GM23338 (cell line): ENCODE measurements around the gene FRS2. TPM values are rescaled to one million over a fixed set of nuclear protein-coding genes. Genes with fewer than 3 reads are reported as not detected.

ENCODE experiments used
- ATAC-seq: fragments of 200-7000 bp; cut with Tn5 transposase; 3 replicates; pipeline ENCODE4 v1.9.1; 2020
- DNase-seq: peaks from one replicate; pipeline ENCODE4 v3.0.0-alpha.2; 2015; ENCODE audit warnings: low spot score
- H2AFZ ChIP-seq: fragments of 200-600 bp; sonication (generic); 2 replicates; pipeline ENCODE4 v1.8.0; 2016; ENCODE audit warnings: antibody characterized with exemption, mild to moderate bottlenecking, moderate library complexity
- H3F3A ChIP-seq: fragments of 200-600 bp; sonication (generic); replicated peaks from 2 replicates; pipeline ENCODE4 v1.8.0; 2017; ENCODE audit warnings: antibody characterized with exemption, mixed run types, low read depth
- H3K27ac ChIP-seq: fragments of 200-600 bp; sonication (generic); 2 replicates; pipeline ENCODE4 v1.6.1; 2016; ENCODE audit warnings: low read depth
- H3K27me3 ChIP-seq: fragments of 200-600 bp; sonication (generic); 2 replicates; pipeline ENCODE4 v1.8.0; 2016; ENCODE audit warnings: mild to moderate bottlenecking, mixed run types, moderate library complexity; ENCODE audit not compliant: insufficient read depth
- H3K36me3 ChIP-seq: fragments of 200-600 bp; sonication (generic); 2 replicates; pipeline ENCODE4 v1.8.0; 2016; ENCODE audit warnings: mild to moderate bottlenecking; ENCODE audit not compliant: insufficient read depth
- H3K4me1 ChIP-seq: fragments of 200-600 bp; sonication (generic); 2 replicates; pipeline ENCODE4 v1.8.0; 2016; ENCODE audit warnings: mild to moderate bottlenecking, moderate library complexity; ENCODE audit not compliant: insufficient read depth
- H3K4me2 ChIP-seq: fragments of 200-600 bp; sonication (generic); 2 replicates; pipeline ENCODE4 v1.7.1; 2017; ENCODE audit warnings: mixed run types
- H3K4me3 ChIP-seq: fragments of 200-600 bp; sonication (generic); 2 replicates; pipeline ENCODE4 v1.6.1; 2016; ENCODE audit warnings: mixed run types
- H3K79me2 ChIP-seq: fragments of 200-600 bp; sonication (generic); replicated peaks from 2 replicates; pipeline ENCODE4 v1.8.0; 2017; ENCODE audit warnings: mild to moderate bottlenecking; ENCODE audit not compliant: insufficient read depth
- H3K9me2 ChIP-seq: fragments of 200-600 bp; sonication (generic); 2 replicates; pipeline ENCODE4 v1.8.0; 2017; ENCODE audit not compliant: insufficient read depth
- H4K20me1 ChIP-seq: fragments of 200-600 bp; sonication (generic); replicated peaks from 2 replicates; pipeline ENCODE4 v1.8.0; 2017; ENCODE audit warnings: mild to moderate bottlenecking; ENCODE audit not compliant: insufficient read depth
- H3K27ac Mint-ChIP-seq: 2 replicates; pipeline ENCODE4 v1.8.0; 2020; ENCODE audit warnings: inconsistent platforms, mild to moderate bottlenecking, moderate library complexity, mixed read lengths
- H3K27me3 Mint-ChIP-seq: 3 replicates; pipeline ENCODE4 v1.8.0; 2022; ENCODE audit warnings: low read depth, mild to moderate bottlenecking, moderate library complexity, mixed read lengths, inconsistent platforms; ENCODE audit not compliant: insufficient read depth, poor library complexity
- H3K36me3 Mint-ChIP-seq: 3 replicates; pipeline ENCODE4 v1.8.0; 2021; ENCODE audit warnings: low read depth, mild to moderate bottlenecking, inconsistent platforms, moderate library complexity, mixed read lengths
- H3K4me1 Mint-ChIP-seq: 3 replicates; pipeline ENCODE4 v1.8.0; 2020; ENCODE audit warnings: mild to moderate bottlenecking, inconsistent platforms, mixed read lengths
- H3K4me3 Mint-ChIP-seq: 3 replicates; pipeline ENCODE4 v1.8.0; 2021; ENCODE audit warnings: moderate library complexity, mild to moderate bottlenecking, inconsistent platforms, mixed read lengths
- H3K9me3 Mint-ChIP-seq: 3 replicates; pipeline ENCODE4 v1.8.0; 2020; ENCODE audit warnings: moderate library complexity, mild to moderate bottlenecking, inconsistent platforms, mixed read lengths
- CREB1 ChIP-seq: fragments of 250-450 bp; sonication (Bioruptor Pico); IDR thresholded peaks from 2 replicates; pipeline ENCODE4 v1.5.0; 2020; ENCODE audit warnings: low read depth, mild to moderate bottlenecking, moderate library complexity
- CTCF ChIP-seq, 2 experiments: fragments of 200-600 bp in 1 of 2; sonication (generic) in 1 of 2; conservative IDR thresholded peaks; 2 replicates each; pipeline versions ENCODE4 v1.5.1 to v1.6.1; 2016 to 2017; ENCODE audit warnings: antibody characterized with exemption in 2 of 2, low read depth in 2 of 2, mild to moderate bottlenecking in 2 of 2, moderate library complexity in 1 of 2
- EZH2 ChIP-seq: fragments of 200-600 bp; sonication (generic); IDR thresholded peaks from one replicate; pipeline ENCODE4 v1.8.0; 2017; ENCODE audit warnings: antibody characterized with exemption, mild to moderate bottlenecking, low read depth; ENCODE audit not compliant: unreplicated experiment
- EZH2phosphoT487 ChIP-seq: fragments of 200-600 bp; sonication (generic); IDR thresholded peaks from one replicate; pipeline ENCODE4 v1.8.1; 2018; ENCODE audit warnings: antibody characterized with exemption; ENCODE audit not compliant: unreplicated experiment
- JUNB ChIP-seq: IDR thresholded peaks from one replicate; pipeline ENCODE4 v1.6.1; 2016; ENCODE audit warnings: antibody characterized with exemption; ENCODE audit not compliant: unreplicated experiment
- POLR2AphosphoS5 ChIP-seq: IDR thresholded peaks from 2 replicates; pipeline ENCODE4 v1.6.1; 2016; ENCODE audit warnings: antibody characterized with exemption, low read depth
- REST ChIP-seq: IDR thresholded peaks from one replicate; pipeline ENCODE4 v1.6.1; 2018; ENCODE audit warnings: antibody characterized with exemption; ENCODE audit not compliant: unreplicated experiment
- STAT1 ChIP-seq: IDR thresholded peaks from one replicate; pipeline ENCODE4 v1.6.1; 2016; ENCODE audit warnings: antibody characterized with exemption; ENCODE audit not compliant: unreplicated experiment
- ZNF114 ChIP-seq: fragments of 250-450 bp; sonication (Bioruptor Pico); IDR thresholded peaks from 2 replicates; pipeline ENCODE4 v1.5.0; 2020; ENCODE audit warnings: mild to moderate bottlenecking, moderate library complexity
- ZNF331 ChIP-seq: fragments of 250-450 bp; sonication (Bioruptor Pico); IDR thresholded peaks from 2 replicates; pipeline ENCODE4 v1.5.0; 2020; ENCODE audit warnings: low read depth, mild to moderate bottlenecking, moderate library complexity
- polyA plus RNA-seq: library from polyadenylated mRNA; unstranded; fragments of >200 nt; fragmentation: Nextera tagmentation; extraction: Ambion mirVana; gene quantifications from 2 replicates; pipeline ENCODE4 v1.2.1, GENCODE V29; 2016
- total RNA-seq: library from RNA; depleted of rRNA; stranded (reverse); fragments of >200 nt; shearing (Covaris generic); gene quantifications from 2 replicates; pipeline ENCODE4 v1.2.3, GENCODE V29; 2014
- TF ChIP-seq, protein P1 (sequence below): fragments of 250-450 bp; sonication (Bioruptor Pico); IDR thresholded peaks from 2 replicates; pipeline ENCODE4 v1.5.0; 2020; ENCODE audit warnings: mild to moderate bottlenecking, moderate library complexity

The FRS2 gene
- total and polyA plus RNA-seq, 2 experiments from 2014 or later = 34.3 to 45.0 TPM

GRCh38 chr12:69556383-69556782 is 86.2 kb downstream of the FRS2 start:
- no peaks in the 10 kb centered on the region for H3K4me1 Mint-ChIP-seq
- no peaks in the 10 kb centered on the region for H3K4me1 ChIP-seq
- no peak for ATAC-seq
- no peak overlapping the region for H2AFZ ChIP-seq
- no peak for DNase-seq
- no peak overlapping the region for H3K4me3 Mint-ChIP-seq
- no peaks in the 10 kb centered on the region for H3K27me3 Mint-ChIP-seq
- no peak overlapping the region for H3K27ac Mint-ChIP-seq
- H3K9me3 Mint-ChIP-seq = no peaks in the 10 kb centered on the region
- H3K79me2 ChIP-seq = peaks cover 30% of the 10 kb centered on the region
- no peak overlapping the region for H3K4me3 ChIP-seq
- no peaks in the 10 kb centered on the region for H3K9me2 ChIP-seq
- TF ChIP-seq STAT1 = no peak
- TF ChIP-seq POLR2AphosphoS5 = no peak
- TF ChIP-seq EZH2 = no peak
- no peak for TF ChIP-seq CTCF (conservative IDR thresholded peaks at IDR 0.05; ENCODE audit: low read depth in 2 of 2)
- TF ChIP-seq, protein P1, sequence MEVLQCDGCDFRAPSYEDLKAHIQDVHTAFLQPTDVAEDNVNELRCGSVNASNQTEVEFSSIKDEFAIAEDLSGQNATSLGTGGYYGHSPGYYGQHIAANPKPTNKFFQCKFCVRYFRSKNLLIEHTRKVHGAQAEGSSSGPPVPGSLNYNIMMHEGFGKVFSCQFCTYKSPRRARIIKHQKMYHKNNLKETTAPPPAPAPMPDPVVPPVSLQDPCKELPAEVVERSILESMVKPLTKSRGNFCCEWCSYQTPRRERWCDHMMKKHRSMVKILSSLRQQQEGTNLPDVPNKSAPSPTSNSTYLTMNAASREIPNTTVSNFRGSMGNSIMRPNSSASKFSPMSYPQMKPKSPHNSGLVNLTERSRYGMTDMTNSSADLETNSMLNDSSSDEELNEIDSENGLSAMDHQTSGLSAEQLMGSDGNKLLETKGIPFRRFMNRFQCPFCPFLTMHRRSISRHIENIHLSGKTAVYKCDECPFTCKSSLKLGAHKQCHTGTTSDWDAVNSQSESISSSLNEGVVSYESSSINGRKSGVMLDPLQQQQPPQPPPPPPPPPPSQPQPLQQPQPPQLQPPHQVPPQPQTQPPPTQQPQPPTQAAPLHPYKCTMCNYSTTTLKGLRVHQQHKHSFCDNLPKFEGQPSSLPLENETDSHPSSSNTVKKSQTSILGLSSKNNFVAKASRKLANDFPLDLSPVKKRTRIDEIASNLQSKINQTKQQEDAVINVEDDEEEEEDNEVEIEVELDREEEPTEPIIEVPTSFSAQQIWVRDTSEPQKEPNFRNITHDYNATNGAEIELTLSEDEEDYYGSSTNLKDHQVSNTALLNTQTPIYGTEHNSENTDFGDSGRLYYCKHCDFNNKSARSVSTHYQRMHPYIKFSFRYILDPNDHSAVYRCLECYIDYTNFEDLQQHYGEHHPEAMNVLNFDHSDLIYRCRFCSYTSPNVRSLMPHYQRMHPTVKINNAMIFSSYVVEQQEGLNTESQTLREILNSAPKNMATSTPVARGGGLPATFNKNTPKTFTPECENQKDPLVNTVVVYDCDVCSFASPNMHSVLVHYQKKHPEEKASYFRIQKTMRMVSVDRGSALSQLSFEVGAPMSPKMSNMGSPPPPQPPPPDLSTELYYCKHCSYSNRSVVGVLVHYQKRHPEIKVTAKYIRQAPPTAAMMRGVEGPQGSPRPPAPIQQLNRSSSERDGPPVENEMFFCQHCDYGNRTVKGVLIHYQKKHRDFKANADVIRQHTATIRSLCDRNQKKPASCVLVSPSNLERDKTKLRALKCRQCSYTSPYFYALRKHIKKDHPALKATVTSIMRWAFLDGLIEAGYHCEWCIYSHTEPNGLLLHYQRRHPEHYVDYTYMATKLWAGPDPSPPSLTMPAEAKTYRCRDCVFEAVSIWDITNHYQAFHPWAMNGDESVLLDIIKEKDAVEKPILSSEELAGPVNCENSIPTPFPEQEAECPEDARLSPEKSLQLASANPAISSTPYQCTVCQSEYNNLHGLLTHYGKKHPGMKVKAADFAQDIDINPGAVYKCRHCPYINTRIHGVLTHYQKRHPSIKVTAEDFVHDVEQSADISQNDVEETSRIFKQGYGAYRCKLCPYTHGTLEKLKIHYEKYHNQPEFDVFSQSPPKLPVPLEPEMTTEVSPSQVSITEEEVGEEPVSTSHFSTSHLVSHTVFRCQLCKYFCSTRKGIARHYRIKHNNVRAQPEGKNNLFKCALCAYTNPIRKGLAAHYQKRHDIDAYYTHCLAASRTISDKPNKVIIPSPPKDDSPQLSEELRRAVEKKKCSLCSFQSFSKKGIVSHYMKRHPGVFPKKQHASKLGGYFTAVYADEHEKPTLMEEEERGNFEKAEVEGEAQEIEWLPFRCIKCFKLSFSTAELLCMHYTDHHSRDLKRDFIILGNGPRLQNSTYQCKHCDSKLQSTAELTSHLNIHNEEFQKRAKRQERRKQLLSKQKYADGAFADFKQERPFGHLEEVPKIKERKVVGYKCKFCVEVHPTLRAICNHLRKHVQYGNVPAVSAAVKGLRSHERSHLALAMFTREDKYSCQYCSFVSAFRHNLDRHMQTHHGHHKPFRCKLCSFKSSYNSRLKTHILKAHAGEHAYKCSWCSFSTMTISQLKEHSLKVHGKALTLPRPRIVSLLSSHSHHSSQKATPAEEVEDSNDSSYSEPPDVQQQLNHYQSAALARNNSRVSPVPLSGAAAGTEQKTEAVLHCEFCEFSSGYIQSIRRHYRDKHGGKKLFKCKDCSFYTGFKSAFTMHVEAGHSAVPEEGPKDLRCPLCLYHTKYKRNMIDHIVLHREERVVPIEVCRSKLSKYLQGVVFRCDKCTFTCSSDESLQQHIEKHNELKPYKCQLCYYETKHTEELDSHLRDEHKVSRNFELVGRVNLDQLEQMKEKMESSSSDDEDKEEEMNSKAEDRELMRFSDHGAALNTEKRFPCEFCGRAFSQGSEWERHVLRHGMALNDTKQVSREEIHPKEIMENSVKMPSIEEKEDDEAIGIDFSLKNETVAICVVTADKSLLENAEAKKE = no peak
- no peak for TF ChIP-seq EZH2phosphoT487
- TF ChIP-seq JUNB = no peak
- TF ChIP-seq CREB1 (CRISPR knock-in tag) = no peak
- no peak for TF ChIP-seq REST
- no peak for TF ChIP-seq ZNF114 (CRISPR knock-in tag)
- TF ChIP-seq ZNF331 (CRISPR knock-in tag) = no peak
- H4K20me1 ChIP-seq = peaks cover 3% of the 10 kb centered on the region; the same call in 1 of the 2 replicates
- no peaks in the 10 kb centered on the region for H3K36me3 ChIP-seq
- no peak overlapping the region for H3K4me2 ChIP-seq
- H3K27ac ChIP-seq = no peak overlapping the region
- H3F3A ChIP-seq = no peaks in the 10 kb centered on the region
- H3K36me3 Mint-ChIP-seq = no peaks in the 10 kb centered on the region
- H3K27me3 ChIP-seq = no peaks in the 10 kb centered on the region
